HCEC 1CT (cell line): ENCODE results near the gene SLC2A13.
"Not testable (repeated sequence)": the region's sequence is repeated elsewhere in the genome, so short reads cannot be mapped to it uniquely, and the experiment has no call there.

Experiments
- DNase-seq: peaks from one replicate; pipeline ENCODE4 v3.0.0-alpha.2; 2017

The SLC2A13 gene

GRCh38 chr12:39922598-39922997 is 183.3 kb downstream of the SLC2A13 start:
- not testable (repeated sequence) for DNase-seq

GRCh38 chr12:39920647-39921046 is 185.2 kb downstream of the SLC2A13 start:
- DNase-seq, result no peak

- DNase-seq, result no peak
Measured at GRCh38 chr12:39920222-39920621, 185.7 kb downstream of the SLC2A13 start.

DNA sequence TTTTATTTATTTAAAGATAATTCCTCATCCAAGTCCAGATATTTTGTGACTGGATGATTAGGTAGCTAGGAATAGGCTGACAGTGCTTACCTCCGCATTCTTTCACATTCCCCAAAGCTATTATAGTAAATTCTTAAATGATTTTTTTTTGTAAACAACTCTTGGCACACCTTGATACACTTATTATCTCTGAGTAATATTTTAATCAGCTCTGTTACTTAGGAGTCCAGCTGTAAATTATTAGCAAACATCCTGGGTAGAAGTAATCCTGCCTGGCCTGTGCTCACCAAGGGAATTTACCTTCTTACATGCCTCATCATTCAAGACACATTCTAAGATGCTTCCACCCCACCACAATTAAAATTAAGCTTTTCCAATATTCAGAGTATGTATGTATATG is 186.1 kb downstream of the SLC2A13 start:
- no peak for DNase-seq

DNA sequence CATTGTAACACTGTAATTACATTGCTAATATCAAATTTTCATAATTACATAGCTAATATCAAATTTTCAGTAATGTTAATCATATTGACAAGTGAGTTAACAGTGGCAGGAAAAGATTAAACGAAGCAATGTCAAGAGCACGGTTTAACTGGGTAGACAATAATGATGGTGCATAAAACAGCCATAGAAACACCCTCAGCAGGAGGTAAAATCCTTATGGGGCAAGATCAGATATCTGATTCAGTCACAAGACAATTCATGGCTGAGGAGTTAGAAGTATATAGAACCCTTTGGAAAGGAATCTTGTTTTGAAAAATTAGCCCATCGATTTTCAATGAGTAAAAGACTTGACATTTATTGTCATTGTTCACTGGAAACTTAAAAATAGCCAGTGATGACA is 190.6 kb downstream of the SLC2A13 start:
- DNase-seq, result no peak

DNA sequence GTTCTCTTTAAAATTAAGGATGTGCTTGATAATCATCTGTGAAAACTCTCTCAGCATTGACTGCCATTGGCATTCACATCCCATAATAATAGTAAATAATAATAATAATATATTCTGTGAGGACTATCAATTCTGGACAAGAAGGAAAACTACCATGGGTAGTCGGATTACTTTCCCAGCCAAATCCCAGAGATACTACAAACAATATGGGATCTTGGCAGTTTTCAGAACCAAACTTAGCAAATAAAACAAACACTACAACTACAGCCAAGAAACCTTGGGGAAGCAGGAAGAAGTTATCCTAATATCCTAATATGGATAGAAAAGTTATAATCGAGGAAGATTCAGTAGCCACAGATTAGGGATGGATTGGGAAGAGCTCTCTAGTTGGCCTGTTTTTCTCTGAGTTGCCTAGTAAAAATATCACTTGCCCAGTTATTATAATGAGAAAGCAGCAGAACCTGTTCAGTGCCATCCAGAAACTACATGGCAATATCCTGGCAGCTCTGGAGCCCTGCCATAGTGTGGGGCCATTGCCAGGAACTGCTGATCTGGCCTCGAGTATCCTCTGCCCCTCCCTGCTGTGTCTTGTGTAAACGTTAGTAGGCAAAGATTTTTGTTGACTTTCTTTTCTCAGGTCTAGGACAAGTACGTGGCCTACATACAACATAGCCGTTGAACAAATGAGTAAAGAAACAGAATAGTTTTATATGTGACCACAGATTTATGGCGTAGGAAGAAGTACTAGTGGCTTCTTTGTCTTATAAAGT is 193.5 kb downstream of the SLC2A13 start:
- no peak for DNase-seq

DNA sequence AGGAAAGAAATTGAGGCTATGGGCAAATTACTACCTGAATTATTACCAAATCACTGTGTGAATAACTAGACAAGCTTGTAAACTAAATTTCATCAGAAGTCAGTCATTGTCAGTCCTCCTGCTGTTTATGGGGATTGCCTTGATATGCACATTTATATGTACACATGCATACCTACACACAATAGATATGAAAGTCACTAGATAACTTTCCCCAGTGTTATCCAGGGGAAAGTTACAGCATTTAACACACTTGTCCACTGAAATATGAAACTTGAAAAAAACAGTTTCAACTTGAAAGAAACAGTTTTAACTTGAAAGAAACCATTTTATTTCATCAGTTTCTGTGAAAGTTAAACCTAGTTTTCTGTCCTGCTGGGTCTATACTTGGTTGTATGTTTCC is 199.6 kb downstream of the SLC2A13 start:
- DNase-seq, result no peak

DNA sequence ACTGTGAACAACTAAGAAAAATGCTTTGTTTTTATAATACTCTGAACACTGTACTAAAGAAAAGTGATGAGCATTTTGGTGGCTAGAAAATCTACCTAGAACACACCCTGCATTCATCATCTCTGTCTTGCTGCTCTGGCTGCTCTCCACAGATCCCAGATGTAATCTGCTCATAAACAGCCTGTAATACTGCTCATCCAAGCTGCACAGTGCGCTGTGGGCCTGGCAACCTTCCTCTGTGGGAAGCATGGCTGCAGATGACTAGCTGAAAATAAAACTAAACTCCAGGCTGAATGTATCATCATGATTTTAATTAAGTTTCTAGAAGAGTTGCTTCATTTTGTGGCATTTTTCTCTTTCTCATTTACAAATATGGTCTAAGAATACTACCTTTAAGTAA is 200.7 kb downstream of the SLC2A13 start:
- peak; percentile 43 for DNase-seq

GRCh38 chr12:39902821-39903220 is 203.1 kb downstream of the SLC2A13 start:
- peak; percentile 2 for DNase-seq

- DNase-seq, result no peak
Measured at GRCh38 chr12:39897315-39897714, 208.6 kb downstream of the SLC2A13 start.

- not testable (repeated sequence) for DNase-seq
Measured at GRCh38 chr12:39893388-39893787, 212.5 kb downstream of the SLC2A13 start.

GRCh38 chr12:39892146-39892545 is 213.7 kb downstream of the SLC2A13 start:
- no peak for DNase-seq

- no peak for DNase-seq
Measured at GRCh38 chr12:39887856-39888255, 218.0 kb downstream of the SLC2A13 start.

DNA sequence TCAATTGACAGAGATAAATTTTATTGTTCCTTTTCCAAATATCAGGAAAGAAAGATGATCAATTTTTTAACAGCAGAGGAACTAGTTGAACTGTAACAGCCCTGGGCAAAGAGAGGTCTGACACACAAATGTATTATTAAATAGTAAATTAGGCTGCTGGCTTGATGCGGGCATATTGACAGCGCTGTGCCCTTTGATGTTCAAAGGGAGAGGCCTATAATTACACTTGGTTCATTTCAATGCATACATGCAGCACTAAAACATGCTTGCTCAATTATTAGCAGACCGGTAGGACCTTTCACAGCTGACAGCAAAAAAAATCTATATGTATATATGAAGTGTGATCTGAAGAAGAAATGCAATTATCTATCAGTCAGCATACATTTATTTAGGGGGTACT is 219.8 kb downstream of the SLC2A13 start:
- no peak for DNase-seq

GRCh38 chr12:39884616-39885125 is 221.2 kb downstream of the SLC2A13 start:
- DNase-seq, result no peak

DNA sequence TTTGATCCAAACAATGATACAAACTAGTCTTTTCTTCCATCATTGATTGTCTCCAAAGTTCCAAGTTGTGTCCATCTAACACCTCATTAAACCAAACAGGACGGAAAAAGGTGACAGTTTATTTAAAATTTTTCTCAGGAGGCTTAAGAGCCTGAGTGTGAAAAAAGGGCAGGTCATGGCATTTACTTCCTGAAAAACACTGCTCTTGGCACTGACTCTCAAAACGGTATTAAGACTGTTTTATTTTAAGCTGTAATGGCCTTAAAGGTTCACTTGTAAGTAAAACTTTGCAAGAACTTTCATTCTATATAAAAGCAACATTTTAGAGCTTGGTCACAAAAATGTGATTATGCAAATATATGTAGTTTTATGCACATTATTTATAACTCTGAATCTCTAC is 222.5 kb downstream of the SLC2A13 start:
- no peak for DNase-seq

DNA sequence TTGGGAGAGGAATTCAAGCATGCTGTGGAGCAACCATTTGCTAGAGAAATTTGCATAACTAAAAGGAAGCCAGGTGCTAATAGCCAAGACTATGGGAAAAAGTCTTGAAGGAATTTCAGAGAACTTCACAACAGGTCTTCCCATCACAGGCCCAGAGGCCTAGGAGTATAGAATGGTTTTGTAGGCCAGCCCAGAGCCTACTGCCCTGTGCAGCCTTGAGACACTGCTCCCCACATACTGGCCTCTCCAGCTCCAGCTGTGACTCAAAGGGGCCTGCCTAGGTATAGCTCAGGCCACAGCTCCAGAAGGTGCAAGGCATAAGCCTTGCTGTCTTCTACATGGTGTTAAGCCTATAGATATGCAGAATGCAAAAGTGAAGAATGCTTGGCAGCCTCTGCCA is 227.1 kb downstream of the SLC2A13 start:
- no peak for DNase-seq

GRCh38 chr12:39875721-39876120 is 230.2 kb downstream of the SLC2A13 start:
- DNase-seq, result no peak

- no peak for DNase-seq
Measured at GRCh38 chr12:39874785-39875184, 231.1 kb downstream of the SLC2A13 start.

DNA sequence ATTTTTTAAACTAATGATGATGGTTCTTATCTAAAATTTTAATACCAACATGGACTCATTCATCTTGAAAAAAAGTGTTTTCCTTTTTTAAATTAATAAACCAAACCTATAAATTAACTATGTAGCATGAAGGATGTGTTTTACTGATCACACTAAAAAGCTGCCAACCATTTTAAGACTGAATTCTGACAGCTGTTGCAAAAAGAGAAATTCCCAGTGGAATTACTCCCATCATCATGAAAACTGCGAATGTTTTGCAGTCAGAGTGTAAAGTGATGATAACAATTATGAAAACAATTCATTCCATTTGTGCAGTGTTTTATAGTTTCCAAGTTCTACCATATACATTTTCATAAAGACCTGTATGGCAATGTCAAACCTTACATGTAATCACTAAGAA is 232.8 kb downstream of the SLC2A13 start:
- no peak for DNase-seq

GRCh38 chr12:39872425-39872824 is 233.5 kb downstream of the SLC2A13 start:
- no peak for DNase-seq

DNA sequence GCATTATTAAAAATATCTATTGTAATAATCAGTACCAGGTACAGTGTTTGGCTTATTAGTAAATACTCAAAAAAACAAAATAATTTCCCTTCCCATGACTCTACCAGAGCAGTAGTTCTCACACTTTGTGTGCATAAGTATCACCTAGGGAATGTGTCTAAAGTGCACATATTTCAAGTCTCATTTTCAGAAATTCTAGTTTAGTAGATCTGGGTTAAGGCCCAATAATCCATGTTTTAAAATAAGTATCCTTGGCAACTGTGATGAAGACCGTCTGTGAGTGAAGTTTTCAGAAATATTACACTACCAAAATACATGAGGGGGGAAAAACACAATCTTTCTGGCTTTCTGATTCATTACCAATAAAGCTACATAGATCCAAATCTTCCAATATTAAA is 237.6 kb downstream of the SLC2A13 start:
- DNase-seq, result no peak

DNA sequence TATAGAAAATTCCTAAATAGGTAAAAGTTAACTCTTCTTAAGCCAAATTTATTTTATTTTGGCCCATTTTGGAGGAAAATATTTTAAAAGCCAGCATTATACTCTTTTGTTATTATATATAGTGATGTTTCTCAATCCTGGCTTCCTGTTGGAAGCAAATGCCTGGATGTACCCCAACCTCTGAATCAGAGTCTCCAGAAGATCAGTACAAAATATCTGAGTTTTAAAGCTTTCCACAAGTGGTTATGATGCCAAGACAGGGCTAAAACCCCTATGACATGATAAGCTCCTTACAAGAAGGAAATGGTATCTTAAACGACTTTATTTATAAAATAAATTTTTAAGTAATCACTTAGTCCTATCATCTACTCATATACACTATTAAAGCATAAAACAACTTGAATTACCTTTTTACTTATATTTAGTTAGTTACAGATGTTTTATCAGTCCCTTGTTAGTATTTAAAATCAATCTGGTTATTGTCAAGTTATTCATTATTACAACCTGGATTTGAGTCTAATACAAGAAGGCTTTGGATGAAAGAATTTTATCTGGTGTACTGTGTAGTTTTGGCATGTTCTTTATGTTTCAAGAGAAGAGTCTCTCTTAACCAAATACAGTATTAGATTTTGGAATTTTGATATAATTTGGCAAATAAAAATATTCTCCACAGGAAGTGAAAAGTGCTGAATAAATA is 238.1 kb downstream of the SLC2A13 start:
- DNase-seq, result no peak

GRCh38 chr12:39866135-39866534 is 239.7 kb downstream of the SLC2A13 start:
- DNase-seq, result no peak
